KMS-11 (cell line): ENCODE data around the gene CKAP5.

Experiments
- H2AFZ ChIP-seq: fragments of 200-600 bp; sonication (generic); 2 replicates; pipeline ENCODE4 v1.6.1; 2016; ENCODE audit warnings: antibody characterized with exemption, mixed run types, low read depth
- H3K27ac ChIP-seq: fragments of 200-600 bp; sonication (generic); 2 replicates; pipeline ENCODE4 v1.6.1; 2016; ENCODE audit warnings: mild to moderate bottlenecking, mixed run types
- H3K27me3 ChIP-seq: fragments of 200-600 bp; sonication (generic); 2 replicates; pipeline ENCODE4 v1.6.1; 2017; ENCODE audit warnings: mild to moderate bottlenecking, low read depth, mixed run types, moderate library complexity; ENCODE audit not compliant: insufficient read depth
- H3K36me3 ChIP-seq: fragments of 200-600 bp; sonication (generic); 2 replicates; pipeline ENCODE4 v1.6.1; 2017; ENCODE audit warnings: mild to moderate bottlenecking, mixed run types; ENCODE audit not compliant: insufficient read depth
- H3K4me1 ChIP-seq: fragments of 200-600 bp; sonication (generic); 2 replicates; pipeline ENCODE4 v1.6.1; 2016; ENCODE audit warnings: mild to moderate bottlenecking, low read depth, mixed run types; ENCODE audit not compliant: poor library complexity, severe bottlenecking
- H3K4me2 ChIP-seq: fragments of 200-600 bp; sonication (generic); 2 replicates; pipeline ENCODE4 v1.7.0; 2016; ENCODE audit warnings: mild to moderate bottlenecking, mixed run types
- H3K4me3 ChIP-seq: fragments of 200-600 bp; sonication (generic); IDR thresholded peaks from 2 replicates; pipeline ENCODE4 v1.6.1; 2017; ENCODE audit warnings: low read depth, low read length, mixed read lengths; ENCODE audit not compliant: insufficient read depth
- H3K79me2 ChIP-seq: fragments of 200-600 bp; sonication (generic); 2 replicates; pipeline ENCODE4 v1.6.1; 2016; ENCODE audit warnings: low read depth, mixed run types; ENCODE audit not compliant: insufficient read depth
- H3K9ac ChIP-seq: fragments of 200-600 bp; sonication (generic); 2 replicates; pipeline ENCODE4 v1.6.1; 2016; ENCODE audit warnings: mild to moderate bottlenecking, mixed run types
- H4K20me1 ChIP-seq: fragments of 200-600 bp; sonication (generic); 2 replicates; pipeline ENCODE4 v1.6.1; 2016; ENCODE audit warnings: mild to moderate bottlenecking, mixed run types; ENCODE audit not compliant: insufficient read depth
- TF ChIP-seq, protein P1 (sequence below): fragments of 200-600 bp; sonication (generic); conservative IDR thresholded peaks from 2 replicates; pipeline ENCODE4 v1.6.1; 2017; ENCODE audit warnings: low read depth, mild to moderate bottlenecking, antibody characterized with exemption, low read length, moderate library complexity, mixed read lengths

CKAP5 gene

DNA sequence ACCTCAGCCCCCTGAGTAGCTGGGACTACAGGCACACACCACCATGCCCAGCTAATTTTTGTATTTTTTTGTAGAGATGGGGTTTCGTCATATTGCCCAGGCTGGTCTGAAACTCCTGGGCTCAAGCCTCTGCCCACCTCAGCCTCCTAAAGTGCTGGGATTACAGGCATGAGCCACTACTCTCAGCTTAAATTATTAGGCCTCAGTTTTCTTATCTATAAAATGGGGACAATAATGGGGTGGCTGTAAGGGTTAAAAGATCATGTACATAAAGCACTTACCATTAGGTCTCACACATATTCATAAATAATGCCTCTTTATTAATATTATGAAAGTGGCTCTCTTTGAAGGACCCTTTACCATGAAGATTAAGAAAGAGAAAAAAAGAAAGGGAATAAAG is 31.5 kb upstream of the CKAP5 start:
- Histone ChIP-seq H3K27me3 (no peaks in the 10 kb centered on the region), H3K79me2 (no peaks in the 10 kb centered on the region), H3K4me2 (no peak overlapping the region), H3K4me3 (no peak overlapping the region), H4K20me1 (no peaks in the 10 kb centered on the region), H3K27ac (no peak overlapping the region), H3K36me3 (no peaks in the 10 kb centered on the region), H3K4me1 (no peaks in the 10 kb centered on the region), H2AFZ (no peak overlapping the region), H3K9ac (no peak overlapping the region)
- TF ChIP-seq, protein P1, sequence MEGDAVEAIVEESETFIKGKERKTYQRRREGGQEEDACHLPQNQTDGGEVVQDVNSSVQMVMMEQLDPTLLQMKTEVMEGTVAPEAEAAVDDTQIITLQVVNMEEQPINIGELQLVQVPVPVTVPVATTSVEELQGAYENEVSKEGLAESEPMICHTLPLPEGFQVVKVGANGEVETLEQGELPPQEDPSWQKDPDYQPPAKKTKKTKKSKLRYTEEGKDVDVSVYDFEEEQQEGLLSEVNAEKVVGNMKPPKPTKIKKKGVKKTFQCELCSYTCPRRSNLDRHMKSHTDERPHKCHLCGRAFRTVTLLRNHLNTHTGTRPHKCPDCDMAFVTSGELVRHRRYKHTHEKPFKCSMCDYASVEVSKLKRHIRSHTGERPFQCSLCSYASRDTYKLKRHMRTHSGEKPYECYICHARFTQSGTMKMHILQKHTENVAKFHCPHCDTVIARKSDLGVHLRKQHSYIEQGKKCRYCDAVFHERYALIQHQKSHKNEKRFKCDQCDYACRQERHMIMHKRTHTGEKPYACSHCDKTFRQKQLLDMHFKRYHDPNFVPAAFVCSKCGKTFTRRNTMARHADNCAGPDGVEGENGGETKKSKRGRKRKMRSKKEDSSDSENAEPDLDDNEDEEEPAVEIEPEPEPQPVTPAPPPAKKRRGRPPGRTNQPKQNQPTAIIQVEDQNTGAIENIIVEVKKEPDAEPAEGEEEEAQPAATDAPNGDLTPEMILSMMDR: no peak

DNA sequence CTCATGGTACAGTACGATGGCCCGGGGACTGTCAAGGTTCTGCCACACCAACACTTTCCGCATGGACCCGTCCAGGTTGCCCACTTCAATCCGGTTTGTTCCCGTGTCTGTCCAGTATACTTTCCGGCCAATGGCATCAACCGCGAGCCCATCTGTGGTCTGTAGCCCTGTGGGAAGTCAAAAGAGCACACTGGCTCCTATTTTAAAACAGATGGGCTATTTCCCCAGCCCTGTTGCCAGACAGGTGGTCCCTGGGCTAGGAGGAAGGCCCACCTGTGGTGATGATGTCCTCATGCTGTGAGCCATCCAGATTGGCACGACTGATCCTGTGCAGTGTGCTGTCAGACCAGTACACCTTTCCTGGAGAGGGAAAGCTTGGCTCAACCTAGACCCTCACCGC is 30.4 kb upstream of the CKAP5 start:
- Histone ChIP-seq H3K27me3 (no peaks in the 10 kb centered on the region), H3K4me2 (no peak overlapping the region), H3K27ac (no peak overlapping the region), H4K20me1 (no peaks in the 10 kb centered on the region), H2AFZ (no peak overlapping the region), H3K4me1 (no peaks in the 10 kb centered on the region), H3K4me3 (no peak overlapping the region), H3K36me3 (no peaks in the 10 kb centered on the region), H3K79me2 (no peaks in the 10 kb centered on the region), H3K9ac (no peak overlapping the region)
- TF ChIP-seq, protein P1: no peak

DNA sequence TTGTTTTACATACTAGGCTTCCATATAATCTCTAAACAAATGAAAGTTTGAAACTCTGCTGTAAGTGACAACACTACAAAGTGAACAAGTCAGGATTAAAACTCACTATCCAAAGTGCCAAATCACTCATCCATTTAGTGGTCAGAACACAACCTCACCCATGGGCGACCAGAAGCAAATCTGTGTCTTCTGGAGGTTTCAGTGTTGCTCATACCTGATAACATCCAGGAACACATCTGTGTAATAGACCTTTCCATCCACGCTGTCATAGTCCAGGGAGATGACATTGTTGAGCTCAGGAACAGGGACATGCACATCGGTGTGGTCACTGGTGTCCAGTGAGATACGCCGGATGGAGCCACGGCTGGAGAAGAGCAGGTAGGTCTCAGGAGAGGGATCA is 28.5 kb upstream of the CKAP5 start:
- Histone ChIP-seq H4K20me1 (no peaks in the 10 kb centered on the region), H3K27ac (no peak overlapping the region), H3K4me1 (no peaks in the 10 kb centered on the region), H3K79me2 (no peaks in the 10 kb centered on the region), H2AFZ (no peak overlapping the region), H3K4me2 (no peak overlapping the region), H3K9ac (no peak overlapping the region), H3K27me3 (no peaks in the 10 kb centered on the region), H3K4me3 (no peak overlapping the region), H3K36me3 (no peaks in the 10 kb centered on the region)
- TF ChIP-seq, protein P1: no peak

DNA sequence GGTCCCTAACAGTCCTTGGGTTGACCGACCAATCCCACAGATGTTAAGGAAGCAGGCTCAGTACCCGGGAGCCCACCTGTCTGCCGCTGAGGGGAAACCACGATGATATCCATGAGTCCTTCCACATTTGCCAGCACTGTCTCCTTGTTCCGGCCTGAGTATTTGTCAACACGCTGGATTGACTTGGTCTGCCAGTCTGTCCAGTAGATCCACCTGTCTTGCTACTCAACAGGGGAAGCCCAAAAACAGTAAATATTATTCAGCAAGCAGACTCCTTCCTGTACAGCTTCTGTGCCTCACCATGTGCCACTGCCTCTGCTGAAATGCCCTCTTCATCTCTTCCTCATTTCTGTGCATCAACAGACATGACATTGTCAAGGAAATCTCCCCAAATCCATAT is 22.8 kb upstream of the CKAP5 start:
- Histone ChIP-seq H2AFZ (no peak overlapping the region), H3K79me2 (no peaks in the 10 kb centered on the region), H3K4me2 (no peak overlapping the region), H3K4me1 (no peaks in the 10 kb centered on the region), H4K20me1 (no peaks in the 10 kb centered on the region), H3K36me3 (no peaks in the 10 kb centered on the region), H3K9ac (no peak overlapping the region), H3K27ac (no peak overlapping the region), H3K27me3 (no peaks in the 10 kb centered on the region), H3K4me3 (no peak overlapping the region)
- TF ChIP-seq, protein P1: no peak

DNA sequence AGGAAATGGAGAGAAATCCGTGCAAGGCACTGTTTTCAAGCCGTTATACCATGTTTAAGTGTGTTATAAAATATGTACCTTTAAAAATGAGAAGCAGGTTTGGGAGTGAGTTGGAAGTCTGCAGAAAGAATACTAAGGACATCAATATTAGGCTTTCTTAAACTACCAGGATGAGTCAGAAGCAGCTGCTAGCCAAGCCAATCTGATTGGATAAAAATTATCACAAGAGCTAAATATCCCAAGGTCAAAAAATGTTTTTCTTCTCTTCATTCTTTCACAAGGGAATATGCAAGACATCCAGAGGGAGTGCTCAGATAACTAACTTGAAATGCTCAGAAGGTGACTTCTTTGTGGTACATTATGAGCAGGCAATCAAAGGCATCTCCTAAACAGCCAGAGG is 19.3 kb upstream of the CKAP5 start:
- Histone ChIP-seq H3K36me3 (no peaks in the 10 kb centered on the region), H2AFZ (no peak overlapping the region), H3K9ac (no peak overlapping the region)

More for the DNA sequence above, 19.3 kb upstream of the CKAP5 start:
- H3K4me1 ChIP-seq: no peaks in the 10 kb centered on the region
- no peaks in the 10 kb centered on the region for H3K79me2 ChIP-seq
- TF ChIP-seq, protein P1: no peak
- H3K27me3 ChIP-seq: no peaks in the 10 kb centered on the region
- H3K4me2 ChIP-seq: no peak overlapping the region
- no peak overlapping the region for H3K4me3 ChIP-seq
- H4K20me1 ChIP-seq: no peaks in the 10 kb centered on the region
- no peak overlapping the region for H3K27ac ChIP-seq
